ENCODE measurements around the gene MSX1. TPM values are rescaled to one million over a fixed set of nuclear protein-coding genes. Genes with fewer than 3 reads are reported as not detected.

The MSX1 gene
- total and polyA plus RNA-seq, 2 of the 8 experiments (the other 6 are each of a cell fraction or from before 2014, with no cell fraction given), result 0.47 TPM; not detected in 1

DNA sequence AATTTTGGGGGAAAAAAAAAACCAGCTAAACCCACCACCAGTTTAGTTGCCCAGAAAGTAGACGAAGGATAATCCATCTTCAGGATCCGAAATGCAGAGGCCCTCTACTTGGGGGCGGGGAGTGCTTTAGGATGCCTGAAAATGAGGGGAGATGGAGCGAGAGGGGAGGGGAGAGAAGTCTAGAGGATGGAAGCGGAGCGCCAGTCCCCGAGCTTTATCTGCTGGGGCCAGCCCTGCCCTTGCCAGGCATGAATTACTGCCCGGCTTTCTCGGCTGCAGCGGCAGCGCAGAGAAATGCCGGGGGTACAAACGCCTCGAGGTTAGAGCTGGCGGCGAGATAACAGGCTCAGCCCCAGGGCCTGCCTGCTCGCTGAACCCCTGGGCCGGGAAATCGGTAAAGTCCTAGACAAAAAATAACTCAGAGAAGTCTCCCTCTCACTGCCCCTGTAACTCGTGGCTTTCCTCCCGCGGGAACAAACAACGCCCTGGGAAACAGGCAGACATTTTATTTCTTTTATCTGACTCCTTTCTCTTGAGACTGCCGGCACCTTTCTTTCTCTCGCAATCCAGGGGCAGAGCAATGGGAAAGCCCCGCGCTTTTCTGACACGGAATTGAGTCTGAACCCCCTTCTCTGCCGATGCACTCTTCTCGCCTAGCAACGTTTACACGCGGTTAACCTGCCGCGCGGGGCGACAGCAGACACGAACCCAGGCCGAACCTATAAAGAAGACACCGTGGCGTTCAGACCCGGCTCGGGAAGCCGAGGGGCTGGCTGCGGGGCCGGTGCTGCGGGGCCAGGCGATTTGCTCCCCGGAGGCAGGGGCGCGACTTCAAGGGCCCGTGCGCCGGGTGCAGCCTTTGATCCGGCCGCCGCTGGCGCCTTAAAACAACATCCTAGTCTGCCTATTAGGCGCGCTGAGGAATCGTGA lies 3.1 kb upstream of the MSX1 start:
- H2BK120ac ChIP-seq (replicated peaks; ENCODE audit: low read depth, low read length), result no peak overlapping the region
- ChIA-PET POLR2A (ENCODE audit: partially characterized antibody) (interaction anchor here (0.7 to 1.5 kb wide), 3 partner anchors 9 to 143 kb away, joined by 3 to 4 read pairs (median 3); no protein-coding TSS in a partner anchor), CTCF (ENCODE audit: partially characterized antibody) (interaction anchor here (1.3 kb wide), 1 partner anchor 20 kb away, joined by 3 read pairs; no protein-coding TSS in a partner anchor)
- H4K91ac ChIP-seq (replicated peaks; ENCODE audit: insufficient read length, low read length), result no peak overlapping the region
- H2BK12ac ChIP-seq (ENCODE audit: low read depth, low read length), result no peak overlapping the region
- 5% methylated on average over 61 of the region's 61 CpGs; no CpG with 5 or more reads in 1 of the 2 experiments for WGBS, 2 experiments (ENCODE audit: extremely low coverage in 1 of 2, insufficient coverage in 1 of 2, insufficient read length in 1 of 2, insufficient replicate concordance in 2 of 2, low coverage in 1 of 2, low lambda C conversion rate in 2 of 2, missing lambda C conversion rate in 1 of 2)
- no peak overlapping the region for H3K4ac ChIP-seq (replicated peaks; ENCODE audit: insufficient read length, low read depth, low read length)
- H2BK20ac ChIP-seq (ENCODE audit: low read length), result no peak overlapping the region
- peak overlapping the region; percentile 15 to 17; a peak in 2 of 4 replicates for H3K4me2 ChIP-seq (ENCODE audit: insufficient read depth in 1 of 2, low read depth in 2 of 2, low read length in 2 of 2)
- H3K79me1 ChIP-seq (ENCODE audit: low read depth, low read length), result no peaks in the 10 kb centered on the region
- DNase-seq (ENCODE audit: low read depth in 1 of 2, low spot score in 2 of 2) (peak in 1 of 2 experiments; percentile 64), FAIRE-seq (no peak)
- H4K20me1 ChIP-seq (replicated peaks in 1 of 2; ENCODE audit: control insufficient read depth in 1 of 2, insufficient read depth in 2 of 2, low read length in 2 of 2), result peaks cover 46 to 48% of the 10 kb centered on the region in 2 experiments
- H2BK15ac ChIP-seq (ENCODE audit: low read length), result no peak overlapping the region
- H3K27ac ChIP-seq (ENCODE audit: low read depth, low read length), result no peak overlapping the region
- H3K9ac ChIP-seq (replicated peaks in 1 of 4; ENCODE audit: extremely low read depth in 1 of 4, low read depth in 3 of 4, low read length in 3 of 4), result no peak overlapping the region
- H3K23me2 ChIP-seq (ENCODE audit: low read depth, low read length), result peaks cover 8% of the 10 kb centered on the region; the same call in 1 of the 2 replicates
- no peak overlapping the region; a peak in 1 of 8 replicates for H3K4me3 ChIP-seq (ENCODE audit: extremely low read depth in 1 of 4, insufficient read depth in 2 of 4, low read depth in 3 of 4, low read length in 4 of 4)
- H3K27me3 ChIP-seq (replicated peaks in 1 of 4; ENCODE audit: control insufficient read depth in 3 of 4, extremely low read depth in 1 of 4, insufficient read depth in 3 of 4, low read length in 3 of 4), result peaks cover 94 to 98% (median 95%) of the 10 kb centered on the region in 4 experiments
- H2AFZ ChIP-seq (ENCODE audit: low read length), result no peak overlapping the region
- H4K8ac ChIP-seq (ENCODE audit: extremely low read depth, insufficient read depth, low read length), result no peak overlapping the region
- no peak overlapping the region for H3K23ac ChIP-seq (ENCODE audit: insufficient read length)
- H2AK5ac ChIP-seq (ENCODE audit: low read depth, low read length), result no peak overlapping the region
- no peaks in the 10 kb centered on the region for H3K36me3 ChIP-seq (ENCODE audit: control insufficient read depth in 2 of 4, insufficient read depth in 4 of 4, low read length in 3 of 4)
- H3K9me3 ChIP-seq (ENCODE audit: insufficient read depth in 2 of 2, low read depth in 1 of 2, low read length in 1 of 2), result no peaks in the 10 kb centered on the region
- peaks cover 0 to 31% (median 13%) of the 10 kb centered on the region in 4 experiments; a peak in 6 of 7 replicates for H3K4me1 ChIP-seq (replicated peaks in 1 of 4; ENCODE audit: control insufficient read depth in 3 of 4, insufficient read depth in 4 of 4, low read length in 3 of 4)
- H3K18ac ChIP-seq (ENCODE audit: extremely low read depth, low read length), result no peak overlapping the region; the same call in 1 of the 2 replicates
- no peak overlapping the region for H4K5ac ChIP-seq (ENCODE audit: insufficient read length, low read depth, low read length)
- H3K79me2 ChIP-seq (ENCODE audit: control insufficient read depth in 1 of 2, insufficient read depth in 2 of 2, low read length in 2 of 2), result no peaks in the 10 kb centered on the region
- H3K56ac ChIP-seq (replicated peaks; ENCODE audit: insufficient read length, low read depth, low read length), result no peak overlapping the region
- H3K14ac ChIP-seq (ENCODE audit: insufficient read length), result no peak overlapping the region
- no peak overlapping the region for H2BK5ac ChIP-seq (ENCODE audit: low read depth, low read length)
- TF ChIP-seq YY1 (IDR thresholded peaks at IDR 0.05; ENCODE audit: low read depth, low read length) (no peak), SRF (IDR thresholded peaks at IDR 0.05; ENCODE audit: low read depth, low read length) (no peak), CBX8 (IDR thresholded peaks at IDR 0.05; ENCODE audit: borderline replicate concordance, low read depth, low read length) (peak; percentile 38; the same call in 1 of the 2 replicates), TEAD4 (IDR thresholded peaks at IDR 0.05; ENCODE audit: low read depth, low read length) (no peak), TCF12 (IDR thresholded peaks at IDR 0.05; ENCODE audit: low read depth, low read length) (0 out of 2 replicates have a peak, but pooled peaks have one; percentile 19), KDM5A (IDR thresholded peaks at IDR 0.05; ENCODE audit: low read length) (no peak), POLR2A (IDR thresholded peaks at IDR 0.05; ENCODE audit: control extremely low read depth in 1 of 2, low read depth in 2 of 2, low read length in 2 of 2) (no peak), TAF7 (optimal IDR thresholded peaks at IDR 0.05; ENCODE audit: borderline replicate concordance, low read depth, low read length) (no peak)
